H9 (cell line): Measurements from ENCODE around the gene JAGN1. TPM values are rescaled to one million over a fixed set of nuclear protein-coding genes. Genes with fewer than 3 reads are reported as not detected.

ENCODE experiments used
- DNase-seq: peaks from one replicate; pipeline ENCODE4 v3.0.0-alpha.2; 2017
- H2AFZ ChIP-seq: one replicate; pipeline ENCODE4 v1.6.1; 2013; ENCODE audit warnings: mild to moderate bottlenecking, low read length, control low read depth, moderate library complexity
- H2AK5ac ChIP-seq: 2 replicates; pipeline ENCODE4 v1.6.1; 2013; ENCODE audit warnings: low read length, control low read depth, mixed read lengths; ENCODE audit not compliant: insufficient read length
- H2BK120ac ChIP-seq: one replicate; pipeline ENCODE4 v1.6.1; 2013; ENCODE audit warnings: low read depth, mild to moderate bottlenecking, low read length, control low read depth, inconsistent platforms; ENCODE audit not compliant: poor library complexity, severe bottlenecking
- H2BK12ac ChIP-seq: 2 replicates; pipeline ENCODE4 v1.6.1; 2013; ENCODE audit warnings: low read length, control low read depth, mixed read lengths, low read depth; ENCODE audit not compliant: insufficient read length
- H2BK15ac ChIP-seq: 2 replicates; pipeline ENCODE4 v1.6.1; 2013; ENCODE audit warnings: low read depth, low read length, control low read depth
- H2BK20ac ChIP-seq: one replicate; pipeline ENCODE4 v1.6.1; 2013; ENCODE audit warnings: low read depth, mild to moderate bottlenecking, low read length, control low read depth, inconsistent platforms; ENCODE audit not compliant: poor library complexity, severe bottlenecking
- H2BK5ac ChIP-seq: 2 replicates; pipeline ENCODE4 v1.6.1; 2013; ENCODE audit warnings: low read length, control low read depth, mixed read lengths; ENCODE audit not compliant: insufficient read length
- H3K14ac ChIP-seq: 2 replicates; pipeline ENCODE4 v1.6.1; 2013; ENCODE audit warnings: low read length, control low read depth; ENCODE audit not compliant: insufficient read depth
- H3K18ac ChIP-seq: 2 replicates; pipeline ENCODE4 v1.6.1; 2013; ENCODE audit warnings: low read depth, mild to moderate bottlenecking, mixed read lengths, low read length, control low read depth; ENCODE audit not compliant: insufficient read length
- H3K23ac ChIP-seq: 2 replicates; pipeline ENCODE4 v1.6.1; 2013; ENCODE audit warnings: low read length, control low read depth, mixed read lengths, low read depth; ENCODE audit not compliant: insufficient read length
- H3K23me2 ChIP-seq: 2 replicates; pipeline ENCODE4 v1.6.1; 2013; ENCODE audit warnings: low read depth, mild to moderate bottlenecking, mixed read lengths, low read length, control low read depth; ENCODE audit not compliant: insufficient read length, poor library complexity, severe bottlenecking
- H3K27ac ChIP-seq: 2 replicates; pipeline ENCODE4 v1.5.1; 2013; ENCODE audit warnings: low read length, control low read depth, mixed read lengths, low read depth; ENCODE audit not compliant: insufficient read length
- H3K27me3 ChIP-seq: 2 replicates; pipeline ENCODE4 v1.6.1; 2013; ENCODE audit warnings: low read length, control low read depth, inconsistent platforms; ENCODE audit not compliant: insufficient read depth
- H3K4ac ChIP-seq: 2 replicates; pipeline ENCODE4 v1.6.1; 2013; ENCODE audit warnings: low read depth, mild to moderate bottlenecking, control low read depth, inconsistent platforms, low read length, moderate library complexity
- H3K4me1 ChIP-seq: 2 replicates; pipeline ENCODE4 v1.6.1; 2013; ENCODE audit warnings: low read length, control low read depth, inconsistent platforms; ENCODE audit not compliant: insufficient read depth
- H3K4me2 ChIP-seq: 2 replicates; pipeline ENCODE4 v1.6.1; 2013; ENCODE audit warnings: low read length, control low read depth, mixed read lengths; ENCODE audit not compliant: insufficient read length, insufficient read depth
- H3K56ac ChIP-seq: 2 replicates; pipeline ENCODE4 v1.6.1; 2013; ENCODE audit warnings: low read depth, mild to moderate bottlenecking, mixed read lengths, low read length, control low read depth; ENCODE audit not compliant: insufficient read length
- H3K79me1 ChIP-seq: 2 replicates; pipeline ENCODE4 v1.6.1; 2013; ENCODE audit warnings: low read depth, mild to moderate bottlenecking, moderate library complexity, low read length, control low read depth, inconsistent platforms; ENCODE audit not compliant: insufficient read depth, poor library complexity, severe bottlenecking
- H3K79me2 ChIP-seq: 2 replicates; pipeline ENCODE4 v1.6.1; 2013; ENCODE audit warnings: low read length, control low read depth, inconsistent platforms; ENCODE audit not compliant: insufficient read depth
- H3K9ac ChIP-seq: 2 replicates; pipeline ENCODE4 v1.6.1; 2013; ENCODE audit warnings: low read length, control low read depth, mixed read lengths; ENCODE audit not compliant: insufficient read length; ENCODE audit errors: extremely low read depth
- H3K9me3 ChIP-seq: one replicate; pipeline ENCODE4 v1.6.1; 2013; ENCODE audit warnings: low read depth, low read length, inconsistent platforms; ENCODE audit not compliant: control insufficient read depth
- H3T11ph ChIP-seq: one replicate; pipeline ENCODE4 v1.6.1; 2013; ENCODE audit warnings: mild to moderate bottlenecking, low read length, control low read depth, inconsistent platforms
- H4K20me1 ChIP-seq: one replicate; pipeline ENCODE4 v1.6.1; 2013; ENCODE audit not compliant: control insufficient read depth, insufficient read length, insufficient read depth
- H4K5ac ChIP-seq: 2 replicates; pipeline ENCODE4 v1.6.1; 2013; ENCODE audit warnings: low read depth, mild to moderate bottlenecking, mixed read lengths, low read length, control low read depth; ENCODE audit not compliant: insufficient read length
- H4K8ac ChIP-seq: replicated peaks from 2 replicates; pipeline ENCODE4 v1.6.1; 2013; ENCODE audit warnings: low read length, control low read depth, mixed read lengths, low read depth; ENCODE audit not compliant: insufficient read length
- H4K91ac ChIP-seq: 2 replicates; pipeline ENCODE4 v1.6.1; 2013; ENCODE audit warnings: low read depth, mild to moderate bottlenecking, moderate library complexity, mixed read lengths, low read length, control low read depth; ENCODE audit not compliant: insufficient read length
- H3K27ac Mint-ChIP-seq, 3 experiments: 2 replicates in 2 of 3; 3 replicates in 1 of 3; pipeline ENCODE4 v1.8.0; 2020 to 2021; ENCODE audit warnings: mixed read lengths in 3 of 3, mild to moderate bottlenecking in 1 of 3, moderate library complexity in 1 of 3
- H3K27me3 Mint-ChIP-seq: 2 replicates; pipeline ENCODE4 v1.8.0; 2021; ENCODE audit warnings: low read depth, mild to moderate bottlenecking, moderate library complexity, mixed read lengths
- H3K36me3 Mint-ChIP-seq, 3 experiments: 2 replicates in 2 of 3; 3 replicates in 1 of 3; pipeline ENCODE4 v1.8.0; 2020 to 2021; ENCODE audit warnings: low read depth in 3 of 3, mixed read lengths in 3 of 3; ENCODE audit not compliant: insufficient read depth in 1 of 3
- H3K4me1 Mint-ChIP-seq, 2 experiments: 2 replicates each; pipeline ENCODE4 v1.8.0; 2020; ENCODE audit warnings: mixed read lengths in 2 of 2
- H3K4me3 Mint-ChIP-seq, 2 experiments: 2 replicates in 1 of 2; 3 replicates in 1 of 2; pipeline ENCODE4 v1.8.0; 2020 to 2021; ENCODE audit warnings: mild to moderate bottlenecking in 2 of 2, mixed read lengths in 2 of 2, moderate library complexity in 1 of 2
- H3K9me3 Mint-ChIP-seq, 2 experiments: 2 replicates in 1 of 2; 3 replicates in 1 of 2; pipeline ENCODE4 v1.8.0; 2020; ENCODE audit warnings: mild to moderate bottlenecking in 2 of 2, mixed read lengths in 2 of 2, moderate library complexity in 1 of 2
- CTCF ChIP-seq: fragments of 200-600 bp; sonication (generic); conservative IDR thresholded peaks from 3 replicates; pipeline ENCODE4 v1.8.0; 2021; ENCODE audit warnings: antibody characterized with exemption, mild to moderate bottlenecking
- WGBS: extraction: QIAGEN DNeasy Blood & Tissue Kit; methylation state at CpG from one replicate; pipeline ENCODE4 v1.1.7; 2013; ENCODE audit warnings: missing lambda C conversion rate, low lambda C conversion rate, mixed read lengths; ENCODE audit not compliant: insufficient read length; ENCODE audit errors: extremely low coverage; 5-methylcytosine and 5-hydroxymethylcytosine counted together
- total RNA-seq: library from RNA; stranded (reverse); gene quantifications from 2 replicates; pipeline ENCODE4 v1.2.1, GENCODE V29; 2021

Gene JAGN1
- total RNA-seq, 1 experiment from 2014 or later: 33.5 TPM

GRCh38 chr3:9862391-9863057 is 27.9 kb upstream of the JAGN1 start:
- H3K18ac ChIP-seq: no peak overlapping the region
- H3K23me2 ChIP-seq: peaks cover 5% of the 10 kb centered on the region
- H3K27me3 ChIP-seq: no peaks in the 10 kb centered on the region; the same call in 1 of the 2 replicates
- peak overlapping the region; percentile 34 for H3K4me2 ChIP-seq
- no peaks in the 10 kb centered on the region for H3K79me2 ChIP-seq
- H2AK5ac ChIP-seq: no peak overlapping the region
- TF ChIP-seq CTCF: peak; percentile 59
- H3K79me1 ChIP-seq: no peaks in the 10 kb centered on the region
- no CpG with 5 or more reads among the region's 45 CpGs for WGBS
- H3K23ac ChIP-seq: no peak overlapping the region
- no peak overlapping the region for H2BK15ac ChIP-seq
- H3K14ac ChIP-seq: no peak overlapping the region
- H3K9me3 Mint-ChIP-seq: no peaks in the 10 kb centered on the region
- H3K27ac Mint-ChIP-seq: no peak overlapping the region
- H3K36me3 Mint-ChIP-seq: no peaks in the 10 kb centered on the region
- H2AFZ ChIP-seq: no peak overlapping the region
- DNase-seq: peak; percentile 85
- no peaks in the 10 kb centered on the region for H4K20me1 ChIP-seq
- no peak overlapping the region for H4K8ac ChIP-seq
- H3K27ac ChIP-seq: no peak overlapping the region
- no peak overlapping the region for H2BK20ac ChIP-seq
- H3K56ac ChIP-seq: no peak overlapping the region
- H4K5ac ChIP-seq: no peak overlapping the region
- H3K4ac ChIP-seq: no peak overlapping the region
- no peaks in the 10 kb centered on the region for H3K9me3 ChIP-seq
- H3K9ac ChIP-seq: no peak overlapping the region
- peak overlapping the region; percentile 59 to 73 for H3K4me3 Mint-ChIP-seq
- peaks cover 15 to 33% of the 10 kb centered on the region in 2 experiments for H3K4me1 Mint-ChIP-seq
- H4K91ac ChIP-seq: no peak overlapping the region
- peaks cover 31% of the 10 kb centered on the region for H3K27me3 Mint-ChIP-seq
- no peak overlapping the region for H2BK12ac ChIP-seq
- H2BK5ac ChIP-seq: no peak overlapping the region
- no peaks in the 10 kb centered on the region for H3K4me1 ChIP-seq
- H2BK120ac ChIP-seq: no peak overlapping the region
- H3T11ph ChIP-seq: no peak overlapping the region
